Airway epithelial cell (primary cell): ENCODE data around the gene RCOR3. TPM values are rescaled to one million over a fixed set of nuclear protein-coding genes. Genes with fewer than 3 reads are reported as not detected.

ENCODE experiments used
- total RNA-seq: library from RNA; depleted of rRNA; stranded (reverse); fragments of >200 nt; gene quantifications from 2 replicates; pipeline ENCODE4 v1.2.3, GENCODE V29; 2015

Gene RCOR3
- 15.3 and 15.4 TPM in 2 replicates for total RNA-seq

DNA sequence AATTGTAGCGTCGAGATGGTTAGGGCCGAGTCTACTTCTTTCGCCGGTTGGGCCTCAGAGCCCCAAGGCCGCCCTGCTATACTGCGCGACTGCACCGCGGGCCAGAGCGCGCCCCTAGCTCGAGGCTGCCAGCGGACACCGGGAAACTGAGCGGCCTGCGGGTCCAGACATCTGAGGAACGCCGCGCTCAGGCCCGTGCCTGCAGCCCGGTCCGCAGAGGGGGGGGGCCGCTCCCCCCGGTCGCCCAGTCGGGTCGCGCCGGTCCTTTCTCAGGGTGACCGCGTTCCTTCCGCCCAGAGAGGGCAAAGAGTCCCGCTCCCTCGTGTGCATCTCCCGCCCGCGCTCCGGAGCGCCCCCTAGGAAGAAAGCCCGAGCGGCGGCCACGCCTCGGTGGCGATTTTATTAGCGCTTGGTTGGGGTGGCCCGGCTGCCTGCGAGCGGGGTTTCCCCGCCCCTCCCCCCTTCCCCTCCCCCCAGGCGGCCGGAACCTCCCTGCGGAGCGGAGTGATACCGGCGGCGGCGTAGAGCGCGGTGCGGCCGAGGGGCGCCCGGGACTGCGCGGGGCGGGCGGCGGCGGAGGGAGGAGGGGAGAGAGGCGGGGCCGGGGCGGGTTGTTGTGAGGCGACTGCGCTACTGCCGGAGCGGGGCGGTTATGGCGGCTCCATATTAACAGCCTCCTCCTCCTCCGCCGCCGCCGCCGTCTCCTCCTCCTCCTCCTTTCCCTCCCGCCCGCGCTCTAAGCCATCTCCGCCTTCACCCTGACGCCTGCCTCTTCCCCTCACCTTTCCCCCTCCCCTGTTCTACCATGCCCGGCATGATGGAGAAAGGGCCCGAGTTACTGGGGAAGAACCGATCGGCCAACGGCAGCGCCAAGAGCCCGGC is at the start of gene RCOR3:
Gene RCOR3, plus strand, starts transcription at position 611 of the 882 bp plus-strand sequence. Its CDS starts 195 bp downstream, at position 806.

DNA sequence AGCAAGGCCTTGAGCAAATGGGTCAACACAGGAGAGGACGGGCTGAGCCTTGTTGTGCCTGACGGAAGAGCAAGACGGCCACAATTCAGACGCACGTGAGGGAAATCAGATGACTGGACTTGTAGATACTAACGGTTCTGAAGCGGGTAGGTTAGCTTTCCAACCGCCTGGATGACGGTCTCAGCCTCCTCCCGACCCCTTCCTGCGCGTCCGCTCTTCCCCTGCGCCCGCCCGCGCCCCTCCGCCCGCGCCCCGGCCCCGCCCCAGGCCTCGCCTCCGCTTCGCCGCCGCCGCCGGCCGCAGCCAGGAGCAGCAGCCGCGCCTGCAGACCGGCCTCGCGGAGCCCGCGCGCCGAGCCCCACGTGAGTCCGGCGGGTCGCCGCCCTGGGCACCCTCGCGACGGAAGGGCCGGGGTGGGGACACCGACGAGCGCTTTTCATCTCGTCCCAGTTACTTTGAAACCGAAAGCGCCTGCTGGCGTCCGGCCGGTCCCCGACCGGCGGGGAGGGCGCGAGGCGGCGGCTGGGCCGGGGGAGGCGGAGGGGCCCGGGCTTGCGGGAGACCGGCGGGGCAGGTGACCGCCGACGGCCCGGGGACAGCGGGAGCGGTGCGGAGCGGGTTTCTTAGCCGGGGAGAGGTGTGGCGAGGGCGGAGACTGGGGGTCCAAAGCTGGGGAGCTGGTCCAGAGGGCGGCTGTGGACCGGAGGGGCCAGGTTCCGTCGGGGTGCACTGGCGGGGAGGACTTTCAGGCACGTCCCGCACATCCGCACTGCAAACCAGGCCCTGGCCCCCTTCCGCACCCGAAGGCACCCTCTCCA is 67.6 kb downstream of the RCOR3 start, which contains the start of gene TRAF5:
Gene TRAF5, plus strand, starts transcription at position 306 of the 818 bp plus-strand sequence. CDS start 26,407 bp downstream, outside the sequence.

Other genes starting within 250 kb of the RCOR3 start
- gene KCNH1, start 125.2 kb upstream of the RCOR3 start, total RNA-seq: not detected in 2 replicates
- gene TRAF5, start 67.5 kb downstream of the RCOR3 start, total RNA-seq: 0.84 and 1.1 TPM in 2 replicates
- gene RD3, start 232.8 kb downstream of the RCOR3 start, total RNA-seq: not detected in 2 replicates